Breast epithelium (tissue), 4 donors: ENCODE measurements around the gene FAM53A. TPM values are rescaled to one million over a fixed set of nuclear protein-coding genes. Genes with fewer than 3 reads are reported as not detected.

ENCODE experiments used
- DNase-seq, 2 donors: peaks; one replicate each; pipeline ENCODE4 v3.0.0-alpha.2; 2019; ENCODE audit warnings: low spot score in 2 of 2
- H3K27ac ChIP-seq, 2 donors: fragments of 200-600 bp; sonication (generic) in 1 of 2; one replicate each; pipeline ENCODE4 v1.5.1; 2016 to 2019; ENCODE audit warnings: mild to moderate bottlenecking in 1 of 2
- H3K27me3 ChIP-seq, 2 donors: fragments of 200-600 bp; sonication (generic) in 1 of 2; one replicate each; pipeline versions ENCODE4 v1.5.1 to v1.6.0; 2017 to 2019; ENCODE audit warnings: control low read depth in 1 of 2, mild to moderate bottlenecking in 1 of 2
- H3K36me3 ChIP-seq: fragments of 200-600 bp; one replicate; pipeline ENCODE4 v1.5.1; 2019
- H3K4me1 ChIP-seq, 2 donors: fragments of 200-600 bp; sonication (generic); one replicate each; pipeline ENCODE4 v1.5.1; 2016 to 2019; ENCODE audit warnings: control low read depth in 1 of 2
- H3K4me3 ChIP-seq, 3 donors: fragments of 200-600 bp; sonication (generic); 1 replicate in 2 of 3; 2 replicates in 1 of 3; pipeline ENCODE4 v1.5.1; 2016 to 2019; ENCODE audit warnings: mild to moderate bottlenecking in 3 of 3, moderate library complexity in 2 of 3
- H3K9me3 ChIP-seq, 2 donors: fragments of 200-600 bp; sonication (generic) in 1 of 2; one replicate each; pipeline ENCODE4 v1.5.1; 2016 to 2019; ENCODE audit warnings: control low read depth in 1 of 2
- CTCF ChIP-seq, 3 donors: fragments of 450-650 bp; IDR thresholded peaks; one replicate each; pipeline ENCODE4 v1.5.1; 2016 to 2017; ENCODE audit warnings: antibody characterized with exemption in 3 of 3, mild to moderate bottlenecking in 3 of 3, moderate library complexity in 3 of 3
- POLR2A ChIP-seq: fragments of 450-650 bp; IDR thresholded peaks from one replicate; pipeline ENCODE4 v1.6.1; 2016; ENCODE audit warnings: antibody characterized with exemption, mild to moderate bottlenecking, moderate library complexity
- POLR2AphosphoS5 ChIP-seq, 3 donors: sonication (generic); formaldehyde crosslinking; IDR thresholded peaks; one replicate each; pipeline ENCODE4 v1.6.1; 2017; ENCODE audit warnings: antibody characterized with exemption in 3 of 3
- intact Hi-C: fragments of 100-400 bp; cut with DNase I; formaldehyde crosslinking; loops from one replicate; pipeline ENCODE4 v1.15.1; 2023; ENCODE audit warnings: low total_unique reads
- total RNA-seq, 3 donors: library from RNA; depleted of rRNA; stranded (reverse); fragments of >200 nt; gene quantifications; one replicate each; pipeline ENCODE4 v1.1.0, GENCODE V29; 2016

FAM53A gene
- total RNA-seq, 3 donors from 2014 or later, result 3.7 to 7.2 (median 4.6) TPM

GRCh38 chr4:1652088-1652487 is 32.0 kb downstream of the FAM53A start:
- no peaks in the 10 kb centered on the region for H3K4me1 ChIP-seq
- DNase-seq, result no peak
- H3K27me3 ChIP-seq, result no peaks in the 10 kb centered on the region
- no peak overlapping the region for H3K27ac ChIP-seq
- no peak for TF ChIP-seq POLR2A
- no peak for TF ChIP-seq POLR2AphosphoS5 (IDR thresholded peaks at IDR 0.05)
- no peak for TF ChIP-seq CTCF (IDR thresholded peaks at IDR 0.05)
- H3K9me3 ChIP-seq, result no peaks in the 10 kb centered on the region
- no peak overlapping the region for H3K4me3 ChIP-seq
- intact Hi-C loops, result loop anchor here (10.0 kb wide), 1 partner anchor 143 kb away; the partner anchor contains the start of gene FGFR3
- no peaks in the 10 kb centered on the region for H3K36me3 ChIP-seq

GRCh38 chr4:1651609-1652008 is 32.5 kb downstream of the FAM53A start:
- no peak for DNase-seq
- Histone ChIP-seq H3K36me3 (no peaks in the 10 kb centered on the region), H3K9me3 (no peaks in the 10 kb centered on the region), H3K4me1 (no peaks in the 10 kb centered on the region), H3K27me3 (no peaks in the 10 kb centered on the region), H3K27ac (no peak overlapping the region), H3K4me3 (no peak overlapping the region)
- TF ChIP-seq CTCF (IDR thresholded peaks at IDR 0.05) (no peak), POLR2AphosphoS5 (IDR thresholded peaks at IDR 0.05) (no peak), POLR2A (no peak)
- intact Hi-C loops, result loop anchor here (10.0 kb wide), 1 partner anchor 143 kb away; the partner anchor contains the start of gene FGFR3

- intact Hi-C loops, result no loop called here
- TF ChIP-seq POLR2AphosphoS5 (IDR thresholded peaks at IDR 0.05), result no peak
- no peak for TF ChIP-seq POLR2A
- TF ChIP-seq CTCF (IDR thresholded peaks at IDR 0.05), result no peak
- H3K4me1 ChIP-seq, result no peaks in the 10 kb centered on the region
- no peak overlapping the region for H3K27ac ChIP-seq
- no peaks in the 10 kb centered on the region for H3K27me3 ChIP-seq
- H3K36me3 ChIP-seq, result no peaks in the 10 kb centered on the region
- H3K4me3 ChIP-seq, result no peak overlapping the region
- H3K9me3 ChIP-seq, result no peaks in the 10 kb centered on the region
- DNase-seq, result no peak
Measured at GRCh38 chr4:1648962-1649361, 35.2 kb downstream of the FAM53A start.

- no peak for DNase-seq
- H3K27ac ChIP-seq, result no peak overlapping the region
- H3K9me3 ChIP-seq, result no peaks in the 10 kb centered on the region
- intact Hi-C loops, result no loop called here
- no peaks in the 10 kb centered on the region for H3K27me3 ChIP-seq
- H3K4me1 ChIP-seq, result no peaks in the 10 kb centered on the region
- H3K36me3 ChIP-seq, result no peaks in the 10 kb centered on the region
- H3K4me3 ChIP-seq, result no peak overlapping the region
- no peak for TF ChIP-seq CTCF (IDR thresholded peaks at IDR 0.05)
- TF ChIP-seq POLR2A, result no peak
- TF ChIP-seq POLR2AphosphoS5 (IDR thresholded peaks at IDR 0.05), result no peak
Measured at GRCh38 chr4:1647432-1647831, 36.7 kb downstream of the FAM53A start.

GRCh38 chr4:1646690-1647089 is 37.4 kb downstream of the FAM53A start:
- H3K27me3 ChIP-seq, result no peaks in the 10 kb centered on the region
- no peaks in the 10 kb centered on the region for H3K9me3 ChIP-seq
- no peaks in the 10 kb centered on the region for H3K36me3 ChIP-seq
- TF ChIP-seq CTCF (IDR thresholded peaks at IDR 0.05) (no peak), POLR2AphosphoS5 (IDR thresholded peaks at IDR 0.05) (no peak), POLR2A (no peak)
- H3K27ac ChIP-seq, result no peak overlapping the region
- DNase-seq, result no peak
- no peaks in the 10 kb centered on the region for H3K4me1 ChIP-seq
- no peak overlapping the region for H3K4me3 ChIP-seq
- intact Hi-C loops, result no loop called here
